CD4-positive, alpha-beta T cell (primary cell): ENCODE data around the gene KLC1. TPM values are rescaled to one million over a fixed set of nuclear protein-coding genes. Genes with fewer than 3 reads are reported as not detected.

Experiments used
- ATAC-seq: fragments of 200-7000 bp; cut with Tn5 transposase; one replicate; pipeline ENCODE4 v1.10.0; 2022; ENCODE audit warnings: mild to moderate bottlenecking; ENCODE audit not compliant: poor library complexity
- CTCF ChIA-PET: fragments of 350-600 bp; sonication (Branson Sonifier 250); formaldehyde crosslinking; loops from one replicate; lab custom pipeline; 2021; ENCODE audit warnings: antibody characterized with exemption, inconsistent platforms; lab: Charles Lee
- POLR2A ChIA-PET: fragments of 350-600 bp; sonication (Branson Sonifier 250); formaldehyde crosslinking; loops from one replicate; lab custom pipeline; 2021; ENCODE audit warnings: antibody characterized with exemption, inconsistent platforms; lab: Charles Lee
- DNase-seq, 14 experiments: peaks; one replicate each; pipeline ENCODE4 v3.0.0-alpha.2; 2013 to 2020; ENCODE audit warnings: mixed read lengths in 2 of 14
- H3K27ac ChIP-seq, 2 donors: one replicate each; pipeline versions ENCODE4 v1.5.1 to v1.7.0; 2013; ENCODE audit warnings: low read length in 2 of 2, low read depth in 1 of 2, mild to moderate bottlenecking in 1 of 2
- H3K27me3 ChIP-seq, 2 experiments: 1 replicate in 1 of 2; 2 replicates in 1 of 2; pipeline versions ENCODE4 v1.6.1 to v1.7.0; 2013; ENCODE audit warnings: low read length in 2 of 2, control low read depth in 1 of 2, mild to moderate bottlenecking in 1 of 2, moderate library complexity in 1 of 2; ENCODE audit not compliant: insufficient read depth in 2 of 2, control insufficient read depth in 1 of 2
- H3K36me3 ChIP-seq: one replicate; pipeline ENCODE4 v1.6.1; 2013; ENCODE audit warnings: low read length, control low read depth; ENCODE audit not compliant: insufficient read depth
- H3K4me1 ChIP-seq: one replicate; pipeline ENCODE4 v1.6.1; 2013; ENCODE audit warnings: low read length, control low read depth; ENCODE audit not compliant: insufficient read depth
- H3K4me3 ChIP-seq: one replicate; pipeline ENCODE4 v1.5.1; 2013; ENCODE audit warnings: mild to moderate bottlenecking, low read length, moderate library complexity
- H3K9me3 ChIP-seq, 2 experiments: 1 replicate in 1 of 2; 2 replicates in 1 of 2; pipeline versions ENCODE4 v1.6.1 to v1.7.0; 2013; ENCODE audit warnings: low read length in 2 of 2, mild to moderate bottlenecking in 2 of 2, control low read depth in 1 of 2, moderate library complexity in 1 of 2; ENCODE audit not compliant: control insufficient read depth in 1 of 2, insufficient read depth in 1 of 2
- H3K27ac Mint-ChIP-seq: one replicate; pipeline ENCODE4 v1.8.0; 2020; ENCODE audit warnings: mixed read lengths
- H3K27me3 Mint-ChIP-seq: one replicate; pipeline ENCODE4 v1.8.0; 2021; ENCODE audit warnings: mixed read lengths
- H3K36me3 Mint-ChIP-seq: one replicate; pipeline ENCODE4 v1.8.0; 2021; ENCODE audit warnings: low read depth, mixed read lengths
- H3K4me1 Mint-ChIP-seq: one replicate; pipeline ENCODE4 v1.8.0; 2021; ENCODE audit warnings: low read depth, mixed read lengths
- H3K4me3 Mint-ChIP-seq: one replicate; pipeline ENCODE4 v1.8.0; 2020; ENCODE audit warnings: mild to moderate bottlenecking, mixed read lengths
- H3K9me3 Mint-ChIP-seq: one replicate; pipeline ENCODE4 v1.8.0; 2020; ENCODE audit warnings: mixed read lengths
- intact Hi-C, 2 experiments: fragments of 100-400 bp; cut with DNase I in 1 of 2; cut with micrococcal nuclease in 1 of 2; formaldehyde crosslinking; loops; one replicate each; pipeline versions ENCODE4 v1.15.1 to v1.9.0; 2023 to 2025; cut with DNase I, micrococcal nuclease
- total RNA-seq, 174 experiments: library from RNA in 2 of 174; stranded (reverse) in 2 of 174; gene quantifications; one replicate each; pipeline ENCODE4 v1.2.3 and lab custom pipeline; 2021 to 2026
- TF ChIP-seq, protein P1 (sequence below): fragments of 200-600 bp; IDR thresholded peaks from one replicate; pipeline ENCODE4 v1.8.0; 2022; ENCODE audit warnings: antibody characterized with exemption, mild to moderate bottlenecking

KLC1 gene
- total RNA-seq, 2 experiments from 2014 or later = 111 to 119 TPM

DNA sequence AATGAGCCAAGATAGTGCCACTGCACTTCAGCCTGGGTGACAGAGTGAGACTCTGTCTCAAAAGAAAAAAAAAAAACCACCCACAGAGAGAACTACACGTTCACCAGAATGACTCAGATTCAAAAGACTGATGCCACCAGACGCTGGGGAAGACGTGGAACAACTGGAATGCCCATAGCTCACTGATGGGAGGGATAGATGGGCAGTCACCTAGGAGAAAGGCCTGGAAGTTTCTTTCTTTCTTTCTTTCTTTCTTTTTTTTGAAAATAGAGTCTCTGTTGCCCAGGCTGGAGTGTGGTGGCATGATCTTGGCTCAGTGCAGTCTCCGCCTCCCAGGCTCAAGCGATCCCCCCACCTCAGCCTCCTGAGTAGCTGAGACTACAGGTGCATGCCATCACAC is 10.0 kb upstream of the KLC1 start:
- TF ChIP-seq, protein P1, sequence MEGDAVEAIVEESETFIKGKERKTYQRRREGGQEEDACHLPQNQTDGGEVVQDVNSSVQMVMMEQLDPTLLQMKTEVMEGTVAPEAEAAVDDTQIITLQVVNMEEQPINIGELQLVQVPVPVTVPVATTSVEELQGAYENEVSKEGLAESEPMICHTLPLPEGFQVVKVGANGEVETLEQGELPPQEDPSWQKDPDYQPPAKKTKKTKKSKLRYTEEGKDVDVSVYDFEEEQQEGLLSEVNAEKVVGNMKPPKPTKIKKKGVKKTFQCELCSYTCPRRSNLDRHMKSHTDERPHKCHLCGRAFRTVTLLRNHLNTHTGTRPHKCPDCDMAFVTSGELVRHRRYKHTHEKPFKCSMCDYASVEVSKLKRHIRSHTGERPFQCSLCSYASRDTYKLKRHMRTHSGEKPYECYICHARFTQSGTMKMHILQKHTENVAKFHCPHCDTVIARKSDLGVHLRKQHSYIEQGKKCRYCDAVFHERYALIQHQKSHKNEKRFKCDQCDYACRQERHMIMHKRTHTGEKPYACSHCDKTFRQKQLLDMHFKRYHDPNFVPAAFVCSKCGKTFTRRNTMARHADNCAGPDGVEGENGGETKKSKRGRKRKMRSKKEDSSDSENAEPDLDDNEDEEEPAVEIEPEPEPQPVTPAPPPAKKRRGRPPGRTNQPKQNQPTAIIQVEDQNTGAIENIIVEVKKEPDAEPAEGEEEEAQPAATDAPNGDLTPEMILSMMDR = no peak
- Histone ChIP-seq H3K4me1 (peaks cover 5% of the 10 kb centered on the region), H3K27ac (no peak overlapping the region), H3K27me3 (no peaks in the 10 kb centered on the region), H3K4me3 (no peak overlapping the region), H3K9me3 (no peaks in the 10 kb centered on the region), H3K36me3 (no peaks in the 10 kb centered on the region)
- no peaks in the 10 kb centered on the region for H3K4me1 Mint-ChIP-seq
- ChIA-PET CTCF (no interaction called here), POLR2A (no interaction called here)
- H3K36me3 Mint-ChIP-seq = no peaks in the 10 kb centered on the region
- no peak for DNase-seq
- intact Hi-C loops = no loop called here
- ATAC-seq = no peak
- H3K27ac Mint-ChIP-seq = no peak overlapping the region
- H3K27me3 Mint-ChIP-seq = peaks cover 4% of the 10 kb centered on the region
- no peak overlapping the region for H3K4me3 Mint-ChIP-seq
- no peaks in the 10 kb centered on the region for H3K9me3 Mint-ChIP-seq

DNA sequence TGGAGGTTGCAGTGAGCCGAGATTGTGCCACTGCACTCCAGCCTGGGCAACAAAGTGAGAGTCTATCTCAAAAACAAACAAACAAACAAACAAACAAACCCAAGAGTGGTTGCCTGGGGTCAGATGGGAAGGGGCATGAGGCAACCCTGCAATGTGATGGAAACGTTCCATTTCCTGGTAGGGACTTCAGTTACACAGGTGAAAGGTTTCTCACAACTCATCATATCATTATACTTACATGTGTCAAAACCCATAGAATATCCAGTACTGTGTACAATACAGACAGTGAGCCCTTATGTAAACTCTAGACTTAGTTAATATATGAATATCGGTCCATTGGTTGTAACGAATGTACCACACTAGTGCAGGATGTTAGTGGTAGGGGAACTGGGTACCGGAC is 7.2 kb upstream of the KLC1 start:
- no peaks in the 10 kb centered on the region for H3K9me3 ChIP-seq
- CTCF ChIA-PET = no interaction called here
- H3K27ac ChIP-seq = no peak overlapping the region
- H3K36me3 ChIP-seq = no peaks in the 10 kb centered on the region
- peaks cover 4% of the 10 kb centered on the region for H3K27me3 Mint-ChIP-seq
- peaks cover 17% of the 10 kb centered on the region for H3K4me1 Mint-ChIP-seq
- H3K4me3 Mint-ChIP-seq = no peak overlapping the region
- no peaks in the 10 kb centered on the region for H3K27me3 ChIP-seq
- no peaks in the 10 kb centered on the region for H3K9me3 Mint-ChIP-seq
- no peak overlapping the region for H3K4me3 ChIP-seq
- POLR2A ChIA-PET = no interaction called here
- no peaks in the 10 kb centered on the region for H3K36me3 Mint-ChIP-seq
- peaks cover 27% of the 10 kb centered on the region for H3K4me1 ChIP-seq
- intact Hi-C loops = loop anchor here in 1 of 2 experiments (10.0 kb wide), 1 partner anchor 53 kb away; no protein-coding TSS in a partner anchor
- DNase-seq (no peak), ATAC-seq (no peak)
- TF ChIP-seq, protein P1 = no peak
- H3K27ac Mint-ChIP-seq = no peak overlapping the region

GRCh38 chr14:103623308-103623707 is 5.7 kb upstream of the KLC1 start:
- ATAC-seq (no peak), DNase-seq (no peak)

More at GRCh38 chr14:103623308-103623707, 5.7 kb upstream of the KLC1 start:
- Mint-ChIP-seq H3K36me3 (no peaks in the 10 kb centered on the region), H3K4me1 (peaks cover 21% of the 10 kb centered on the region), H3K27me3 (peaks cover 4% of the 10 kb centered on the region), H3K27ac (no peak overlapping the region), H3K4me3 (no peak overlapping the region), H3K9me3 (no peaks in the 10 kb centered on the region)
- H3K9me3 ChIP-seq = no peaks in the 10 kb centered on the region
- no peak overlapping the region for H3K4me3 ChIP-seq
- ChIA-PET POLR2A (no interaction called here), CTCF (no interaction called here)
- no peak overlapping the region for H3K27ac ChIP-seq
- no peaks in the 10 kb centered on the region for H3K27me3 ChIP-seq
- TF ChIP-seq, protein P1 = no peak
- intact Hi-C loops = loop anchor here in 1 of 2 experiments (10.0 kb wide), 1 partner anchor 51 kb away; no protein-coding TSS in a partner anchor
- H3K36me3 ChIP-seq = no peaks in the 10 kb centered on the region
- H3K4me1 ChIP-seq = peaks cover 31% of the 10 kb centered on the region
